HFF-Myc (cell line): ENCODE data around the gene CHRM2.

Experiments
- DNase-seq: peaks from one replicate; pipeline ENCODE4 v3.0.0-alpha.2; 2011; ENCODE audit warnings: low read depth; ENCODE audit errors: extremely low read depth
- H3K4me3 ChIP-seq: replicated peaks from 2 replicates; pipeline ENCODE4 v1.5.1; 2011; ENCODE audit warnings: low read depth, mild to moderate bottlenecking, control low read depth, low read length
- TF ChIP-seq, protein P1 (sequence below): IDR thresholded peaks from 2 replicates; pipeline ENCODE4 v1.5.1; 2012; ENCODE audit warnings: mild to moderate bottlenecking, low read depth, low read length, control low read depth; ENCODE audit errors: missing control alignments

The CHRM2 gene

DNA sequence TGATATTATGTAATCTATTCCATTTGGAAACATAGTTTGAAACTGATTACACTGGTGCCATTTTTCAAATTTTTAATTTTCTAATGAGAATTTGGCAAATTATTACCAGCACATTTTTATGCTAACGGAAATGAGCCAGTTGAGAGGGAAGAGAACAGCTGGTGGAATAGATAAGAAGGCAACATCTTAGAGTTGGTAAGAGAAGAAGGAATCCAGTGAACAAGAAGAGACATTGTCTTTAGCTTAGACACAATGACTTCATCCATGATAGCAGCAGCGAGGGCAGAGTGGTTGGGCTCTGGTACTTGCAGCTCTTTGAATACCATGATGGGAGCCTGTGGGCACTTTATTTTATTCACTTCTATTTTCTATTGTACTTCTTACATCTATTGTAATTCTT lies 89.6 kb downstream of the CHRM2 start:
- DNase-seq, result no peak
- TF ChIP-seq, protein P1, sequence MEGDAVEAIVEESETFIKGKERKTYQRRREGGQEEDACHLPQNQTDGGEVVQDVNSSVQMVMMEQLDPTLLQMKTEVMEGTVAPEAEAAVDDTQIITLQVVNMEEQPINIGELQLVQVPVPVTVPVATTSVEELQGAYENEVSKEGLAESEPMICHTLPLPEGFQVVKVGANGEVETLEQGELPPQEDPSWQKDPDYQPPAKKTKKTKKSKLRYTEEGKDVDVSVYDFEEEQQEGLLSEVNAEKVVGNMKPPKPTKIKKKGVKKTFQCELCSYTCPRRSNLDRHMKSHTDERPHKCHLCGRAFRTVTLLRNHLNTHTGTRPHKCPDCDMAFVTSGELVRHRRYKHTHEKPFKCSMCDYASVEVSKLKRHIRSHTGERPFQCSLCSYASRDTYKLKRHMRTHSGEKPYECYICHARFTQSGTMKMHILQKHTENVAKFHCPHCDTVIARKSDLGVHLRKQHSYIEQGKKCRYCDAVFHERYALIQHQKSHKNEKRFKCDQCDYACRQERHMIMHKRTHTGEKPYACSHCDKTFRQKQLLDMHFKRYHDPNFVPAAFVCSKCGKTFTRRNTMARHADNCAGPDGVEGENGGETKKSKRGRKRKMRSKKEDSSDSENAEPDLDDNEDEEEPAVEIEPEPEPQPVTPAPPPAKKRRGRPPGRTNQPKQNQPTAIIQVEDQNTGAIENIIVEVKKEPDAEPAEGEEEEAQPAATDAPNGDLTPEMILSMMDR, result no peak
- H3K4me3 ChIP-seq, result no peak overlapping the region

DNA sequence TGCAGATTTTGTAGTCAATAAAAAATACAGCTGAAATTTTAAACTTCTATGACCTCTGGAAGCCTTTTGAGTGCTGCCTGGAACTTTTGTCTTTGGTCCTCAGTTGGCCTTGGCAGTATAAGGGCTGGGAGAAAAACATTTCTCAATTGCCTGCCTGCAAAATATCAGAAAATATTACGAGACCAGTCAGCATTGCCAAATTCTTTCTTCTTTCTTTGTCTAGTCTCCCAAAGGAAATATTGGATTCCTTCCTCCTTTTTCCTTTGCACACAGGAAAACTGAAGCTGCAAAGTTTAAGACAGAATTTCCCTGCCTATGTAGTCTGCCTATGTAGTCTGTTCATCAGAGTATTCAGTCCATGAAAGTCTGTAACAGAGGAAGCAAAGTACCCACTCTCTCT lies 95.9 kb downstream of the CHRM2 start:
- TF ChIP-seq, protein P1, result no peak
- DNase-seq, result no peak
- H3K4me3 ChIP-seq, result no peak overlapping the region

DNA sequence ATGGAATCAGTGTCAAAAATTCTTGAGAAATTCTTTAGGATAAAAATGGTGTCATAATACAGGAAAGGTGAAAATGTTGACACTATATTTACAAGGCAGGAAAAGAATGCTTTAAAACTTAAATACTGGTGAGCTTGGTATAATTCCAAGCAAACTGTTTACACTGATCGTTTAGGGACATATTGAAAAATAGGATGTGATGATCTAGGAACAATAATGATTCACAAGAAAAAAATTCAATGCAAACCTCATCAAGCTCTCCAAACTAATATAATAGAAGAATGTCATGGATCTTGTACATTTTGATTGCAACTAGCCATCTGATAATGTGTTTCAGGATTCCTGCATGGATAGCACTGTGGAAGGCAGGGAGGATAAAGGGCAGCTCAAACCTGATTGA lies 98.4 kb downstream of the CHRM2 start:
- H3K4me3 ChIP-seq, result no peak overlapping the region
- TF ChIP-seq, protein P1, result no peak
- no peak for DNase-seq

DNA sequence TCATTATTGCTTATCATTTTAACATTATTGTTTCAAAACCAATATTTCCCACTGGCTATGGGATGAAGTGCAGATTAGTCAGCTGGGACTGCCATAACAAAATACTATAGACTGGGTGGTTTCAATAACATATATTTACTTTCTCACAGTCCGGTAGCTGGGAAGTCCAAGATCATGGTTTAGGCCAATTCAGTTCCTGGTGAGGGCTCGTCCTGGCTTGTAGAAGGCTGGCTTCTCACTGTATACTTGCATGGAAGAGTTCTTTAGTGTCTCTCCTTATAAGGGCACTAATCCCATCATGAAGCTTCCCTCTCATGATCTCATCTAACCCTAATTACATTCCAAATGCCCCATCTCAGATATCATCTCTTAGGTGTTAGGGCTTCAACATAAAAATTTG lies 101.3 kb downstream of the CHRM2 start:
- DNase-seq, result no peak
- TF ChIP-seq, protein P1, result no peak
- H3K4me3 ChIP-seq, result no peak overlapping the region

DNA sequence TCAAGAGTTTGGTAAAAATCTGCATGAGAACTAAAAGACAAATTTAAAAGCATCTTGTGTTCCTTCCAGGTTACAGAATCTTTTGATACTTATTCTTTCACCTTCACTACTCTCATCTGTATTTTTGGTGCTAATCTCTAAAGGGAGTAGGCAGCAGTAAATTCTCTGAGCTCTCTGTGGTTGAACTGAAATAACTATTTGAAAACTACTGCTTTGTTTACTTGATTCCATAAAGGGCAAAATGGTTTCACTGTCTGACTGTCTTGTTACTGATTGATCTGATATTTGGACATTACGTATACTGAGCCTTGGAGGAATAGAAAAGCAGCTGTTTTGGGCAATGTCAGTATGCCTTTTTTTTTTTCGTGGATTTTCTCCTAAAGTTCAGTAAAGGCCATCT lies 103.3 kb downstream of the CHRM2 start:
- TF ChIP-seq, protein P1, result no peak
- no peak overlapping the region for H3K4me3 ChIP-seq
- no peak for DNase-seq

DNA sequence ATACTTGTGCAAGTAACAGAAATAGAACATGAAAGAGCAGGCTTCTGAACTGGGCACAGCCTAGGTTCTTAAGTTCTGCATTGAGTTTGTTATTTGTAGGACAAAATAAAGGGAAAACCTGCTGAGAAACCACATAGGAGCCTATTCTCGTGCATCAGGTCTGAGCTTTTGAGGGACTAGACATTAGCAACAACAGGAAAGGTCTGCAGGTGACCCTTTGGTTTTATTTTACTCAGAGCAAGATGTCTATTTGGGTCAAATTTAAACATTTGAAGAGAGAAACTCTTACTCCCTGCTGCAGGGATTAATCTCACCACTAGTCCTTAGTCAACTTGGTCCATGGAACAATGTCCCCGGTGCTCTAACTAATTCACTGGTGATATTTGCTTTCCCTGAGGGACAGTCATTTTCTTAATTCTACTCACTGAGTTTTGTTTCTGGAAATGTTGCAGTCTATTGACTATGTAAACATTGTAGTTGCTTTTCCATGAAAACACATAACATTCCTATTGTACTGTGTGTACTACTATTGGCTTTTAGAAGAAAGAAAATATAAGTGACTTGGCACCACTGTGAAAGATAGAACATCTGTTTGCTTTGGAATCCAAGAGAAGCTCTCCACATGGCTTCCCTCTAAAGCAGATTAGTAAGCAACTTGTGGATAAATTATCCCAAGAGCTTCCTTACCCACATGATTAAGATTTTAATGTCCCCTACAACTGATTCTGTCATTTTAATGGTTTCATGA lies 108.2 kb downstream of the CHRM2 start:
- DNase-seq, result no peak
- TF ChIP-seq, protein P1, result no peak
- H3K4me3 ChIP-seq, result no peak overlapping the region

DNA sequence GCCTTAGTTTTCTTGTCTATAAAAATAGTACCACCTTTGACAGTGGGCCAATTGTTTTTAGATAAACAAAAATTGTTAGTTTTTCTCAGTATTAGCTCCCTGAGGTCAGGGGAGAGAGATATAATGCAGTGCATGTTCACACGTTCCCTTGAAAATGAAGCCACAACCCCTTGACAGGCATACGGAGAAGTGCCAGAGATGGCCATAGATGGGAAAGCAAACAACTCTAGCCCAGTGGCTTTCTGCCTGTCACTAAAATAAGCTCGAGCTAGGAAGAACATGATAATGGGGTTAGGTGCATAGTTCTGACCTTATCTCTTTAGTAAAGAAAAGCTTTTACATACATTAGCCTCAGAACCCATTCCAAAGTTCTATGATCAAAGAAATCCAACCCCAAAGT lies 124.9 kb downstream of the CHRM2 start:
- no peak for DNase-seq
- TF ChIP-seq, protein P1, result no peak
- no peak overlapping the region for H3K4me3 ChIP-seq
